Stimulated activated CD8-positive, alpha-beta memory T cell treated with anti-CD3 and anti-CD28 coated beads, Interleukin-12 subunit alpha, Interleukin-12 subunit beta, amount 100 ng/mL, for 24 hours (primary cell): ENCODE results near the gene NRK.
"Not testable (repeated sequence)": the region's sequence is repeated elsewhere in the genome, so short reads cannot be mapped to it uniquely, and the experiment has no call there.

Source experiments
- DNase-seq: peaks from one replicate; pipeline ENCODE4 v3.0.0-alpha.2; 2020; ENCODE audit errors: extremely low read depth

NRK gene

DNA sequence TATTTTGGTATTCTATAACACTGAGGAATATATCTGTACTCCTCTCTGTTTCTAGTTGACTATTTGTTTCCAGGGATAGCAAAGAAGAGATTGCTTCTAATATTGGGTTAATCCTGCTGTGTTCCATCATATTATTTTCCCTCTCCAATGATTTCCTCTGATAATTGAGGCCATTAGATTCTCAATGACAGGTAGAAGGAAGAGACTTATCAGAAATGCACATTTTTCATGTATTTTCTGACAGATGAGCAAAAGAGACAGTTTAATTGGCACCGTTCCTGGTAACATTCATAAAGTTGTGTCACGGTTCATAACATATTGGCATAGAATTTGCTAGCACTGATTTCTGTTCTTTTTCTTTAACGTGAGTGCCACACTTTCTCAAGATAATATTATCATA is 58.2 kb downstream of the NRK start:
- DNase-seq: no peak

DNA sequence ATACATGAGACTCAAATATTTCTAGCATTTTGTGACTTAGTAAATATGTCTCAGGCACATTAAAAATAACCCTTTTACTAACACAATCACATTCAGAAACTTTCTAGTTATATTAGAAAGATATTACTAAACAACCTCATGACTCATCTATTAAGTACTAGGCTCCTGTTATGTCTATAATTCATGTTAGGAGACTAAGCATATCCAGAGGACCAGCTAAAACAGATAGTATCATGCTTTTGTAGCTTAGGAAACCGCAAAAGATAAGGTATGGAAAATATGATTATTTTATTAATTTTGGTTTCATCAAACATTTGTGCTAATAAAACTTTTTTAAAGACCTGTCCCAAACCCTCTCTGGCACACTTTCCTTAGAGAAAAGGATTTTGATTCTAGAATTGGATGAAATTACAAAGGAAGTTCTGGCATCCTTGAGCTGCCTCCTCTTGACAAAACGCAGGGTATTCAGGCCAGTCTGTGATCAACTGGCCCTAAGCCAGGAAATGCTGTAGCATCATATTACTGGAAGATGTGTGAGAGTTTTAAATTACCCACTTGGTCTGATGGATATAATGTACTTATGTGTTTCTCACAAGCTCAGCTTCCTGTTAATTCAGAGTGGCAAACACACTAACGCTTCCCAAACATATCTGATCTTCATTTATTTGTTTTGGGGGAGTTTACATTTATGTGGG is 60.4 kb downstream of the NRK start:
- DNase-seq: no peak

DNA sequence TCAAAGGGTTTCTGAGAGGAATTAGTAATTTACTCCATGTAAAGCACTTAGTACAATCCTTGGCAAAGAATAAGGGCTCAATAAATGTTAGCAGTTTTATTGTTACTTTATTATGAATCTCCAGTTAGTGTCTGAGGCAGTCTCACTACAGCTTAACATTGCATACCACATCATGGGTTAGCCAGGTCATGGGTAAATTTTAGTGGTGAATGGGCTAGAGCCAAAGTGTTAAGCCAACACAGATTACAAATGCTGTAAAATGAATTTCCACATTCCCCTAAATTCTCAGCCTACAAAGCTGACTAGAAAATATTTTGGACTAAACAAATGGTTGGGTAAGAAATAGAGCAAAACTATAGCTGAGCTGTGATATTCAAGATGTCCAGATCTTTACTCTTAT is 72.4 kb downstream of the NRK start:
- DNase-seq: no peak

DNA sequence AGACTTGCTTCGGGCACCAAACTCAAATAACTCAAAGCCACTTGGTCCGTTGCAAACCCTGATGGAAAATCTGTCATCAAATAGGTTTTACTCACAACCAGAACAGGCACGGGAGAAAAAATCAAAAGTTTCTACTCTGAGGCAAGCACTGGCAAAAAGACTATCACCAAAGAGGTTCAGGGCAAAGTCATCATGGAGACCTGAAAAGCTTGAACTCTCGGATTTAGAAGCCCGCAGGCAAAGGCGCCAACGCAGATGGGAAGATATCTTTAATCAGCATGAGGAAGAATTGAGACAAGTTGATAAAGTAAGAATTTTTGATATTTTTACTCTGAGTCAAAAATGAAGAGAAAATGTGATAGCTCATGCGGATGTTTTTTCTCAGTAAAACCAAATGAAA is 87.2 kb downstream of the NRK start:
- DNase-seq: no peak

DNA sequence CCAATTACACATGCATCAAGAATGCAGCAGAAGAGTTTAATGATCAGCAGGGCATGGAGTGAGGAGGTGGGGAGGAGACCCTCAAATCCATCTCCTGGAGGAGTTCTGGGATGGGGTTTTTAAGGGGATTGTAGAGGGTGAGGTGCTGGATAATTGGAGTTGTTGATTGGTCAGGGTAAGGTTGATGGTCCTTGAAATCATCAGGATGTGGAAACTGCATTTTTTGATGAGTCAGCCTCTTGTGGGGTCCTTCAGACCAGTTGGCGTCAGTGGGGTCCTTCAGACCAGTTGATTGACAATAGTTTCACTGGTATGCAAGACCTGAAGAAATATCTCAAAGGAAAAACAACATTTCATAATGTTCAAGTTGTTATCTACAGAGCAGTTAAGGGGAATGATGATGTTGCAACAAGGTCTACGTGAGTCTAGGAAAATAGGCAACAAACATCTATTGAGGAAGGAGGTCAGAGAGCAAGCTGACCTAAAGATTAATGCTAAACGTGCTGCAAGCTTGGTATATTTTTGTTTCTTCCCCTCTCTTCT is 88.3 kb downstream of the NRK start:
- no peak for DNase-seq

DNA sequence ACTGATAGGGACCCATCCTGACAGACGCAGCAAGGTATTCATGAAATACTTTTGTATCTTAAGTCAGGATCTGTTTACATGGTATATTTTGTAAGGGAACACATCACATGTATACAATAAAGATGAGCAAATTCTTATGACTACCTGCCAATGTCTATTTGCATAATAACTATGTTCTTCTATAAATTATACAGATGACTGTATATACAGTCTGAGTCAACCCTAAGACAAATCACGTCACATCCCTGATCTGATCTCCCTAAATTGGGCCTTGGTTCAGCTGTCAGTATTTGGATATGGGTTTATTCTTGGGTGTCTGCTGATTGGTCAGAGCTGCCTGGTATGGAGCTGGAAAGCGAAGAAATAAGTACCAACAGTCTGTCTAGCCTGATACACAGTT is 122.9 kb downstream of the NRK start:
- DNase-seq: no peak

DNA sequence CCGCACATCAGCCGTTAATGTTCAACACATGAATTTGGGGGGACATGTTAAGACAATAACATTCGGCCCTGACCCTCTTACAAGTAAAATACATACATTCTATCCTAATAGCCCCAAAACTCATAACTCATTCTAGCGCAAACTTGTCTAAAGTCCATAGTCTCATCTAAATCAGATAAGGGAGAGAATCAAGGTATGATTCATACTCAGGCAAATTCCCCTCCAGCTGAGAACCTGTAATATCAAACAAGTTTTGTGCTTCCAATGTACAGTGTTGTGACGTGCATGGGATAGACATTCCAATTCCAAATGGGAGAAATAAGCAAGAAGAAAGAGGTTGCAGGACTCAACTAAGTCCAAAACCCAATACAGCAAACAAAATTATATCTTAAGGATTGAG is 147.1 kb downstream of the NRK start:
- no peak for DNase-seq

DNA sequence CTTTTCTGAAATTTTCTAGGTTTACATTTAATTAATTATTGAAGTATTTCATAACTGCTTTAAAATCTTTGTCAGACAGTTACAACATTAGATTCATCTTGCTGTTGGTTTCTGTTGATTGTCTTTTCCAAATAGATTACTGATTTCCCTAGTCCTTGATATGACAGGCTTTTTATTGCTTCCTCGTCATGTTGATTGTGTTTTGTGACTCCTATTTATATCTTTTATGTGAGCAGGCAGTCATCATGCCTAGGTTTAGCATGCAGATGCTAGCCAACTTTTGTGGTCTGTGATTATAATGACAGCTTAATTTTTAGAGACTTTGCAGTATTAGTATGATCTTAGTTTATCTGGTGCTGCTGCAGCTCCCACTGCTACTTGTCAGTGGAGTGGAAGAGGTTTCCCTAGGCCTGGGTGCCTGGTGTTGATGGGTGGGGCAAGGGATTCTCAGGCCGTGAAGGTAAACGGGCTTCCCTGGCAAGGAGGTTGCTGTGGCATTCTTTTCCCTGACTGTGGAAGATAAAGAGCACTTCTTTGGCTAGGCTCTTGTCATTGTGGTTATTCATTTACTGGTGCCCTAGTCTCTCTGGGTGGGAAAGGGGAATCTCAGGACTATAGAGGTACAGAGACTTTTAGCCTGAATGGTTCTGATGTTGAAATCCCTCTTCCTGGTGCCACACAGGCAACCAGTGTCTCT is 150.5 kb downstream of the NRK start:
- DNase-seq: no peak

DNA sequence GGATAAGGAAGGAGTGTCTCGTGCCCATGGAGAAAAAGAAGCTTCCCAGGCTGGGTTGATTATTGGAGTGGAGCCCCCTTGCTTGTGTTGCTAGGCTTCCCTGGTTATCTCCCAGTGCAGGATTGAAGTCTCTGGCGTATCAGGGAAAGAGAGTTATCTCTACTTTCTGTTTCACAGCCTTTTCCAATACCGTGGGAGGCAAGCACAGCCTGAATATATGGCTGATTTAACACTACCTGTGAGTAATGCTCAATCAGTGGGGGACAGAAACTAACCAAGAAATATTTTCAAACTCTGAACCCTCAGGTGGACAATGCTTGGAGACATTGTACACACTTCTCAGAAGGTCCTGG is 151.0 kb downstream of the NRK start:
- DNase-seq: no peak

DNA sequence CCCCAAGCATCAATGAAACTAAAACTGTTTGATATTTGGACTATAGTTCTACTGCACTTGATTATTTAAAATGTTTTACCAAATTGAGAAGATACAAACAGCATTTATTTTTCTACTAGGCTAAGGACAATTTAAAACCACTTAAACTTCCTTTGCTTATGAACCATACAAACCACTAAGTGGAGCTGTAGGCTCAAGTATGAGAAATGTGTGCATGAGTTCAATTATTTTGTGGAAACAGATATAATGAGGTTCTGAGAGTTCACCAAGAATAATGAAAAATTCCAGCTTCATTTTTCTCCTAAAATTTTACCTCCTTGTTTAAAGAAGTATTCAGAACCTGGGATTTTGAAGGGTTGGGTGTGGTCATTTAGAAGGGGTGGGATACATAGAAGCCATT is 153.0 kb downstream of the NRK start:
- DNase-seq: no peak

DNA sequence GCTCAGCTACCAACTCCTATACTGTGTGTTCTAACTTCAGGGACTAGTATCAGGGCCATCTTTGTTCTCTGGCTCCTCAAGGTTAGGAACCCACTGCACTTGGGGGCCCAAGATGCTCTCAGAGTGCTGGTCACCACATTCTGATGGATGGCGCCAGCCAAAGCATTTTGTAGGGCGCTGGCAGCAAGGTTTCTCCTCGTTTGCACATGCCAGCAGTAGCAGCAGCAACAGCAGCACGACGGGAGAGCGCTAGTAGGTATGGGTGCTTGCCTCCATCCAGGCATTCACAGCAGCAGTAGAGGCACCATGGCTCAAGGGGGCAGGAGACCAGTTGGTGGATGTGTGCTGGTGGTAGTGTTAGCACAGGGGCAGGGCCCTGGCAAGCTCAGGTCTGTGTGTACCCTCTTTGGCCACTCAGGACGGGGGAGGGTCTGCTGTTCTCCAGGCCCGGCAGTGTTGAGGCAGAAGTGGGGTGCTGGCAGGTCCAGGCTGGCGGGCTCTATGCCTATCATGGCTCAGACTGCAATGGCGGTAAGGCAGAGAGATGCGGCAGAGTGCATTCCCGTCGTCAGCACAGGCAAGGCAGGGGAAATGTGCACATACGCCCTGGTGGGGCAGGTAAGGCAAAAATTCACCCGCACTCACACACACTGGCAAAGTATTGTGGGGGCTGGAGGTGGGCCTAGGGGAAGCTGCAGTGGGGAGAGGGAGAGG is 159.6 kb downstream of the NRK start:
- no peak for DNase-seq

DNA sequence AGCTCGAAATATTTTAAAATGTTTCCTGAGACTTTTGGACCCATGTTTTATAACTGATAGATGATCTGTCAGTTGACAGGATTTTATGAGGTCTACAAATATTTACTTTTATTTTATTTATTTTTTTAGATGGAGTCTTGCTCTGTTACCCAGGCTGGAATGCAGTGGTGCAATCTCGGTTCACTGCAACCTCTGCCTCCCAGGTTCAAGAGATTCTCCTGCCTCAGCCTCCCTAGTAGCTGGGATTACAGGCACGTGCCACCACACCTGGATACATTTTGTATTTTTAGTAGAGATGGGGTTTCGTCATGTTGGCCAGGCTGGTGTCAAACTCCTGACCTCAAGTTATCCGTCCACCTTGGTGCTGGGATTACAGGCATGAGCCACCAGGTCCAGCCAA is 166.1 kb downstream of the NRK start:
- DNase-seq: not testable (repeated sequence)

DNA sequence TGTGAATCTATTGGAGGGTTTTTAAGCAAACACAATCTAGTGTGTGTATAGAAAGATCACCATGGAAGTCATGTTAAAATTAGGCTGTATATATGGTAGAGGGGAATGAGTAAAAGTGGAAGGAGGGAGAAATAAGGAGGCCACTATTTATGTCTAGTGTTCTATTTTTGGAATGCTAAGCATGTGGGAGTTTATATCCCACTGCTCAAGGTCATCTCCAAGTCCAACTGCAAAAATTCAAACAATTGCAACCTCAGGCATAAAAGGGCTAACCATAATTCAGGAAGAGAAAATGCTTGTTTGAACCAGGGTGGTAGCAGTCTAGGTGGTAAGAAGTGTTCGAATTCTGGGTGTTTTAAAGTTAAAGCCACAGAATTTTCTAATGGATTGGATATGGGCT is 177.0 kb downstream of the NRK start:
- no peak for DNase-seq

DNA sequence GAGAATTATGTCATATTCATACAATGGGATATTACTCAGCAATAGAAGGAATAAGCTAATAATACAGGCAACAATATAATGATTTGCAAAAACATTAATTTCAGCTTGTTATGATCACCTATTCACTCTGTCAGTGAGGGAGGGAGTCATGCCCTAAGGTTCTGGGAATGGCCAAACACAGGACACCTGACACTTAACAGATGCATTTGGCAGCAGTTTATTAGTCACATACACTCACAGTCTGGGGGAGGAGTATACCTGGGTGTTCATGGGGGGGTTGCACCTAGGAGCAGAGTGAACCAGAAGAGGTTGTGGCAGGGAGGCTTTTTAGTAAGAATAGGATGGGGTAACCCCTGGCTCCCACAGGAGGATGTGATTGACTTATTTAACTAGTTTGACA is 177.9 kb downstream of the NRK start:
- DNase-seq: no peak

DNA sequence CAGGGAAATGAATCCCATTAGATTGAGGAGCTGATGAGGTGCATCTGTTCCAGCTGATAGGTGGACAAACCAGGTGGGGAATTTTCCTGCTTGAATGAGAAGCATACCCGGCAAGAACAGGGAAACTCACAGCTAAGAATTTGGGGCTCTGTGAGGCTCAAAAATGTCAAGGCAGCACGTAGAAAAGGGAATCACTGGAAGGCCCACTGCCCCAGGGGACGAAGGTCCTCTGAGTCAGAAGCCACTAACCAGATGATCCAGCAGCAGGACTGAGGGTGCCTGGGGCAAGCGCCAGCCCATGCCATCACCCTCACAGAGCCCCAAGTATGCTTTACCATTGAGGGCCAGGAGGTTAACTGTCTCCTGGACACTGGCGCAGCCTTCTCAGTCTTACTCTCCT is 178.3 kb downstream of the NRK start:
- not testable (repeated sequence) for DNase-seq

DNA sequence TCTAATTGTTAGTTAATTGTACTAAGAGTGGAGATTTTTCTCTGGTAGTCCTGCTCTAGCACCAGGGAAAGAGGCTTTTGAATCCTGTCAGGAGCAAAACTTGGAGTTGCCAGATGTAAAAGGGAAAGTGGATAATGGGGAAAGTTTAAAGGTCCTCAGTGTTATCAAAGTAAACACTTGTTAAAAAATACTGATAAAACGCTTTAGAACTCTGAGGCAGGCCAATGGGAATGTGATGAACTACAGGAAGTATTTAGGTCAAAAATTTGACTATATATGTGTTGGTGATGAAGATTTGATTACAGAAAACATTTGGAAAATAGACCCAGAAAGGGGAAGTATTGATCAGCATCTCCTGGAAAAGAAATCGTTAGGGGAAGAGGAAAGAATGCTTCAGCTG is 183.3 kb downstream of the NRK start:
- no peak for DNase-seq

DNA sequence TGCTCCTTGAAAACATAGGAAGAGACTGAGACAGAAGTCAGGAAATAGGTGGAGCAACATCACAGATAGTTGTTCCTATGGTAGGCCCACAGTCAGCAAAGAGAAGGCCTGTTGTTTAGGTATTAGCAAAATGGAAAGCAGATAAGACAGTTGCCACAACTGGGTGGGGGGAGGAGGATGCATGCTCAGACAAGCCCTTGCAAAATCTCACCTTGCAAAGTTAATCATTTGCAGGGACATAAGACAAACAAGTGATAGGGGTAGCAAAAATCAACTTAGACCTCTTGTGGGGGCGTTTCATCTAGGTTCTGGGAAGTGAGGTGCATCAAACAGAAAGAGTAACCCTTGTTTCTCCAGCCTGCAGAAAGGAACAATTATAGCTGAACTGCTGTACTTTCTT is 185.5 kb downstream of the NRK start:
- DNase-seq: no peak
